K562 (cell line): ENCODE data around the gene LUC7L. TPM values are rescaled to one million over a fixed set of nuclear protein-coding genes. Genes with fewer than 3 reads are reported as not detected.

Source experiments
- ADNP ChIP-seq: fragments of 200-800 bp; sonication (Bioruptor generic); IDR thresholded peaks from 2 replicates; pipeline ENCODE4 v1.6.1; 2016; ENCODE audit warnings: missing genetic modification characterization, missing compliant biosample characterization
- ARID1B ChIP-seq: fragments of 450-650 bp; IDR thresholded peaks from 2 replicates; pipeline ENCODE4 v1.6.1; 2016; ENCODE audit warnings: antibody characterized with exemption, mild to moderate bottlenecking, inconsistent platforms
- ARNT ChIP-seq, 2 experiments: fragments of 450-650 bp; IDR thresholded peaks; 2 replicates each; pipeline ENCODE4 v1.6.1; 2016; ENCODE audit warnings: mild to moderate bottlenecking in 1 of 2
- BCOR ChIP-seq: fragments of 450-650 bp; IDR thresholded peaks from 2 replicates; pipeline ENCODE4 v1.6.1; 2016
- DIDO1 ChIP-seq: fragments of 450-650 bp; IDR thresholded peaks from 2 replicates; pipeline ENCODE4 v1.6.1; 2016; ENCODE audit warnings: low read depth, missing biosample characterization, missing genetic modification characterization
- GTF3C2 ChIP-seq: IDR thresholded peaks from 3 replicates; pipeline ENCODE4 v1.6.1; 2011; ENCODE audit warnings: borderline replicate concordance, mild to moderate bottlenecking, moderate library complexity; ENCODE audit not compliant: insufficient read length; ENCODE audit errors: extremely low read depth
- HMBOX1 ChIP-seq: sonication (generic); IDR thresholded peaks from 2 replicates; pipeline ENCODE4 v1.6.1; 2016
- KDM2B ChIP-seq: fragments of 250-450 bp; sonication (Bioruptor Pico); IDR thresholded peaks from 2 replicates; pipeline ENCODE4 v1.8.0; 2021; ENCODE audit warnings: mild to moderate bottlenecking, moderate library complexity
- MEIS2 ChIP-seq: fragments of 450-650 bp; IDR thresholded peaks from 2 replicates; pipeline ENCODE4 v1.6.1; 2014; ENCODE audit warnings: mild to moderate bottlenecking; ENCODE audit not compliant: partially characterized antibody
- MLLT1 ChIP-seq, 2 experiments: fragments of 450-650 bp; IDR thresholded peaks; 2 replicates each; pipeline ENCODE4 v1.6.1; 2016
- MTA2 ChIP-seq: fragments of 450-650 bp; IDR thresholded peaks from 2 replicates; pipeline ENCODE4 v1.6.1; 2016; ENCODE audit warnings: low read depth
- NEUROD1 ChIP-seq: fragments of 150-350 bp; IDR thresholded peaks from 2 replicates; pipeline ENCODE4 v1.6.1; 2014; ENCODE audit warnings: borderline replicate concordance, low read length, low read depth; ENCODE audit not compliant: partially characterized antibody
- SMAD4 ChIP-seq: fragments of 250-450 bp; sonication (Bioruptor Pico); conservative IDR thresholded peaks from 2 replicates; pipeline ENCODE4 v1.8.0; 2021; ENCODE audit warnings: inconsistent platforms, mild to moderate bottlenecking, moderate library complexity
- SMARCA5 ChIP-seq: fragments of 450-650 bp; IDR thresholded peaks from 2 replicates; pipeline ENCODE4 v1.6.1; 2016
- SMARCC2 ChIP-seq: fragments of 450-650 bp; IDR thresholded peaks from 2 replicates; pipeline ENCODE4 v1.6.1; 2017; ENCODE audit warnings: antibody characterized with exemption, moderate library complexity, mild to moderate bottlenecking, low read depth
- SMARCE1 ChIP-seq: fragments of 450-650 bp; IDR thresholded peaks from 2 replicates; pipeline ENCODE4 v1.7.1; 2016; ENCODE audit warnings: mild to moderate bottlenecking
- TCF3 ChIP-seq: sonication (generic); formaldehyde crosslinking; IDR thresholded peaks from 2 replicates; pipeline ENCODE4 v1.4.0; 2020; ENCODE audit warnings: mild to moderate bottlenecking, missing genetic modification reagents
- TRIM24 ChIP-seq, 2 experiments: fragments of 450-650 bp; IDR thresholded peaks; 2 replicates each; pipeline ENCODE4 v1.6.1; 2016
- ZBTB17 ChIP-seq: fragments of 450-650 bp; formaldehyde crosslinking; IDR thresholded peaks from 2 replicates; pipeline ENCODE4 v1.4.0; 2020; ENCODE audit warnings: mild to moderate bottlenecking
- ZKSCAN8 ChIP-seq: fragments of 200-800 bp; sonication (Bioruptor generic); IDR thresholded peaks from 2 replicates; pipeline ENCODE4 v1.6.1; 2016; ENCODE audit warnings: missing genetic modification characterization, missing compliant biosample characterization
- ZNF165 ChIP-seq: fragments of 250-450 bp; sonication (Bioruptor Pico); IDR thresholded peaks from 2 replicates; pipeline ENCODE4 v1.4.0; 2020; ENCODE audit warnings: borderline replicate concordance
- ZNF184 ChIP-seq: sonication (generic); formaldehyde crosslinking; IDR thresholded peaks from 2 replicates; pipeline ENCODE4 v1.5.0; 2020; ENCODE audit warnings: missing genetic modification reagents
- ZNF76 ChIP-seq: fragments of 250-450 bp; sonication (Bioruptor Pico); IDR thresholded peaks from 2 replicates; pipeline ENCODE4 v1.4.0; 2020; ENCODE audit warnings: mild to moderate bottlenecking, moderate library complexity, borderline replicate concordance
- polyA plus RNA-seq, 8 experiments: library from polyadenylated mRNA; depleted of rRNA in 4 of 8; stranded (reverse) in 5 of 8; unstranded in 3 of 8; fragments of >200 nt; fragmentation: Nextera tagmentation in 2 of 8; fragmentation: Illumina TruSeq in 1 of 8; extraction: Ambion mirVana in 2 of 8; extraction: Trizol in 1 of 8; gene quantifications; 2 replicates each; pipeline versions ENCODE4 v1.2.1 to v1.2.3, GENCODE V29; 2011 to 2014; ENCODE audit warnings: inconsistent platforms in 1 of 8, missing spikeins in 1 of 8
- total RNA-seq, 7 experiments: library from RNA; depleted of rRNA in 6 of 7; stranded (reverse); fragments of >200 nt in 6 of 7; fragmentation: Illumina TruSeq in 2 of 7; extraction: Trizol in 2 of 7; gene quantifications; 2 replicates each; pipeline versions ENCODE4 v1.2.1 to v1.2.3, GENCODE V29; 2011 to 2021; ENCODE audit warnings: low replicate concordance in 1 of 7

The LUC7L gene
- total and polyA plus RNA-seq, 9 of the 15 experiments (the other 6 are each of a cell fraction or from before 2014, with no cell fraction given), result 1.7 to 93.3 (median 59.5) TPM

GRCh38 chr16:144797-145252 lies 84.4 kb downstream of the LUC7L start (continued):
- TF ChIP-seq DIDO1 (tag) (no peak), NEUROD1 (peak; percentile 24), ZNF184 (no peak), GTF3C2 (peak; percentile 48), HMBOX1 (peak; percentile 69), KDM2B (CRISPR knock-in tag) (no peak), ZNF165 (CRISPR knock-in tag) (no peak), TCF3 (CRISPR knock-in tag) (peak; percentile 86), ARNT (IDR thresholded peaks at IDR 0.05) (peak; percentile 26 to 73; a peak in 1 of 4 replicates), SMAD4 (peak; percentile 61; the same call in 1 of the 2 replicates), SMARCE1 (peak; percentile 55; the same call in 1 of the 2 replicates), BCOR (peak; percentile 70; the same call in 1 of the 2 replicates), MLLT1 (IDR thresholded peaks at IDR 0.05) (0 out of 4 replicates have a peak, but pooled peaks of 1 of the 2 experiments have one; percentile 17), ZBTB17 (CRISPR knock-in tag) (0 out of 2 replicates have a peak, but pooled peaks have one; percentile 57), MTA2 (peak; percentile 17; the same call in 1 of the 2 replicates), ARID1B (peak; percentile 83), SMARCA5 (0 out of 2 replicates have a peak, but pooled peaks have one; percentile 68), MEIS2 (peak; percentile 33), ZKSCAN8 (CRISPR knock-in tag) (peak; percentile 63; the same call in 1 of the 2 replicates), ZNF76 (peak; percentile 72; the same call in 1 of the 2 replicates), ADNP (tag) (peak; percentile 80), TRIM24 (IDR thresholded peaks at IDR 0.05) (peak in 1 of 2 experiments; percentile 62; a peak in 2 of 4 replicates), SMARCC2 (no peak)
